Fibroblast of lung (primary cell): ENCODE results near the gene PCSK6.

Source experiments
- CTCF ChIP-seq, 2 donors: IDR thresholded peaks in 1 of 2; conservative IDR thresholded peaks in 1 of 2; 1 replicate in 1 of 2; 2 replicates in 1 of 2; pipeline ENCODE4 v1.5.1; 2011 to 2012; ENCODE audit warnings: low read length in 2 of 2, control low read depth in 1 of 2, inconsistent platforms in 1 of 2, low read depth in 1 of 2, mild to moderate bottlenecking in 1 of 2
- EZH2 ChIP-seq: IDR thresholded peaks from 2 replicates; pipeline ENCODE4 v1.5.1; 2012; ENCODE audit warnings: low read length, control low read depth, mild to moderate bottlenecking; ENCODE audit errors: missing control alignments

DNA sequence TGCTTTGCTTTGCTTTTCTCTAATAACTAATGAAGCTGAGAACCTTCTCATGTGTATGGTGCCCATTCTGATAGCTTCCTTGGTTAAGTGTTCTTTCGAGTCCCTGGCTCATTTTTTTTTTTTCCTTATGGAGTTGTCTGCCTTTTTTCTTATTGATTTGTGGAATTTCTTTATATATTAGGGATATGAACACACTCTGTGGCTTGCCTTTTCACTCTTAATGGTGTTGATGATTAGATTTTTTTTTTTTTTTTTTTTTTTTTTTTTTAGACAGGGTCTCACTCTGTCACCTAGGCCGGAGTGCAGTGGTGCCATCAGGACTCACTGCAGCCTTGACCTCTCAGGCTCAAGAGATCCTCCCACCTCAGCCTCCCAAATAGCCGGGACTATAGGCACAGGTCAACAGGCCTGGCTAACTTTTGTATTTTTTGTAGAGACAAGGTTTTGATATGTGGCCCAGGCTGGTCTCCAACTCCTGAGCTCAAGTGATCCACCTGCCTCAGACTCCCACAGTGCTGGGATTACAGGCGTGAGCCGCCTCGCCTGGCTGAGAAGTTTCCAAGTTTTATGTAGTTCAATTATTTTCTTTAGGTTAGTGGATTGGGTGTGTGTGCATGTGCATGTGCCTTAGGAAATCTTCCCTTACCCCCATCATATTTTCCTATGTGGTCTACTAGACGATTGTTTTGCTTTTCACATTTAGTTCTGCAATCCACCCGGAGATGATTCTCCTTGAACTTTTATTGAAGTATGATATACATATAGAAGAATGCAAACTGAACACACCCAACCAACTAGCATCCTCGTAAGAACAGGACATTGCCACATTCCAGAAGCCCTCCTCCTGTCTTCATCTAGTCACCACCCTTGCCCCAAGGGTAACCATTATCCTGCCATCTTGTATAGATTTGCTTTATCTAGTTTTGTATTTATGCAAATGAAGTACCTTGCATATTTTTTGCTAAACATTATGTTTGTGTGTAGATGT lies 192.8 kb downstream of the PCSK6 start:
- TF ChIP-seq EZH2 (no peak), CTCF (conservative IDR thresholded peaks at IDR 0.05 in 1 of 2, IDR thresholded peaks at IDR 0.05 in 1 of 2; ENCODE audit: low read depth in 1 of 2, low read length in 2 of 2) (no peak)
